K562 (cell line): ENCODE data around the gene HBM. TPM values are rescaled to one million over a fixed set of nuclear protein-coding genes. Genes with fewer than 3 reads are reported as not detected.

Experiments used
- E2F8 ChIP-seq: fragments of 450-650 bp; IDR thresholded peaks from 2 replicates; pipeline ENCODE4 v1.7.1; 2018; ENCODE audit warnings: mild to moderate bottlenecking, low read depth; ENCODE audit not compliant: partially characterized antibody
- EWSR1 ChIP-seq: fragments of 450-650 bp; IDR thresholded peaks from 2 replicates; pipeline ENCODE4 v1.6.1; 2018; ENCODE audit warnings: borderline replicate concordance, mild to moderate bottlenecking, low read depth, moderate library complexity; ENCODE audit not compliant: partially characterized antibody
- FUS ChIP-seq: fragments of 200-400 bp; formaldehyde crosslinking; optimal IDR thresholded peaks from 2 replicates; pipeline ENCODE3; 2017; ENCODE audit warnings: low read depth, low read length
- GATA2 ChIP-seq: sonication (generic); formaldehyde crosslinking; IDR thresholded peaks from 2 replicates; pipeline ENCODE4 v1.4.0; 2020; ENCODE audit warnings: mild to moderate bottlenecking, missing genetic modification reagents
- GATAD2B ChIP-seq: fragments of 450-650 bp; IDR thresholded peaks from 2 replicates; pipeline ENCODE4 v1.6.1; 2017; ENCODE audit warnings: mild to moderate bottlenecking, borderline replicate concordance
- HDAC2 ChIP-seq: fragments of 450-650 bp; IDR thresholded peaks from 2 replicates; pipeline ENCODE4 v1.6.1; 2016; ENCODE audit warnings: mild to moderate bottlenecking
- HNRNPH1 ChIP-seq: fragments of 200-400 bp; formaldehyde crosslinking; optimal IDR thresholded peaks from 2 replicates; pipeline ENCODE3; 2017; ENCODE audit warnings: low read depth, mild to moderate bottlenecking, low read length, moderate library complexity
- MCM7 ChIP-seq, 2 experiments: fragments of 450-650 bp; IDR thresholded peaks; 2 replicates each; pipeline ENCODE4 v1.6.1; 2016 to 2018
- MITF ChIP-seq: IDR thresholded peaks from 2 replicates; pipeline ENCODE4 v1.6.1; 2014; ENCODE audit warnings: antibody characterized with exemption
- NFRKB ChIP-seq: fragments of 450-650 bp; IDR thresholded peaks from 2 replicates; pipeline ENCODE4 v1.6.1; 2016; ENCODE audit warnings: low read depth
- TBP ChIP-seq: optimal IDR thresholded peaks from 2 replicates; pipeline ENCODE3; 2011; ENCODE audit warnings: low read depth, low read length, improper control_type of control experiment
- TCF3 ChIP-seq: sonication (generic); formaldehyde crosslinking; IDR thresholded peaks from 2 replicates; pipeline ENCODE4 v1.4.0; 2020; ENCODE audit warnings: mild to moderate bottlenecking, missing genetic modification reagents
- TRIM24 ChIP-seq, 2 experiments: fragments of 450-650 bp; IDR thresholded peaks; 2 replicates each; pipeline ENCODE4 v1.6.1; 2016
- ZBTB34 ChIP-seq: fragments of 250-450 bp; sonication (Bioruptor Pico); IDR thresholded peaks from 2 replicates; pipeline ENCODE4 v1.8.0; 2021; ENCODE audit warnings: mild to moderate bottlenecking, moderate library complexity
- ZNF347 ChIP-seq: fragments of 450-650 bp; formaldehyde crosslinking; IDR thresholded peaks from 2 replicates; pipeline ENCODE4 v1.4.0; 2020; ENCODE audit warnings: low read depth, mild to moderate bottlenecking, moderate library complexity
- ZNF589 ChIP-seq: fragments of 200-800 bp; sonication (Bioruptor generic); IDR thresholded peaks from 2 replicates; pipeline ENCODE4 v1.6.1; 2016; ENCODE audit warnings: low read depth, missing genetic modification characterization, missing compliant biosample characterization
- ZNF609 ChIP-seq: sonication (generic); formaldehyde crosslinking; IDR thresholded peaks from 2 replicates; pipeline ENCODE4 v1.8.1; 2023; ENCODE audit warnings: missing genetic modification reagents, mild to moderate bottlenecking, borderline replicate concordance
- polyA plus RNA-seq, 8 experiments: library from polyadenylated mRNA; depleted of rRNA in 4 of 8; stranded (reverse) in 5 of 8; unstranded in 3 of 8; fragments of >200 nt; fragmentation: Nextera tagmentation in 2 of 8; fragmentation: Illumina TruSeq in 1 of 8; extraction: Ambion mirVana in 2 of 8; extraction: Trizol in 1 of 8; gene quantifications; 2 replicates each; pipeline versions ENCODE4 v1.2.1 to v1.2.3, GENCODE V29; 2011 to 2014; ENCODE audit warnings: inconsistent platforms in 1 of 8, missing spikeins in 1 of 8
- total RNA-seq, 7 experiments: library from RNA; depleted of rRNA in 6 of 7; stranded (reverse); fragments of >200 nt in 6 of 7; fragmentation: Illumina TruSeq in 2 of 7; extraction: Trizol in 2 of 7; gene quantifications; 2 replicates each; pipeline versions ENCODE4 v1.2.1 to v1.2.3, GENCODE V29; 2011 to 2021; ENCODE audit warnings: low replicate concordance in 1 of 7

HBM gene
- total and polyA plus RNA-seq, 9 of the 15 experiments (the other 6 are each of a cell fraction or from before 2014, with no cell fraction given) = not detected

- TF ChIP-seq E2F8 (no peak), ZNF347 (CRISPR knock-in tag) (no peak), GATAD2B (no peak), HNRNPH1 (no peak), FUS (no peak), MITF (no peak), NFRKB (peak; percentile 20; the same call in 1 of the 2 replicates), EWSR1 (no peak), MCM7 (IDR thresholded peaks at IDR 0.05) (no peak), TRIM24 (IDR thresholded peaks at IDR 0.05) (peak in 1 of 2 experiments; percentile 63; a peak in 2 of 4 replicates), HDAC2 (peak; percentile 72; the same call in 1 of the 2 replicates), ZNF609 (no peak), TCF3 (peak; percentile 87), TBP (peak; percentile 23), GATA2 (peak; percentile 42; the same call in 1 of the 2 replicates), ZNF589 (CRISPR knock-in tag) (no peak), ZBTB34 (CRISPR knock-in tag) (no peak)
These were observed 45.8 kb upstream of the HBM start (continued) for GRCh38 chr16:119835-120491.
